ENCODE measurements around the gene ZNF28.
"Not testable (repeated sequence)": the region's sequence is repeated elsewhere in the genome, so short reads cannot be mapped to it uniquely, and the experiment has no call there.

ZNF28 gene

DNA sequence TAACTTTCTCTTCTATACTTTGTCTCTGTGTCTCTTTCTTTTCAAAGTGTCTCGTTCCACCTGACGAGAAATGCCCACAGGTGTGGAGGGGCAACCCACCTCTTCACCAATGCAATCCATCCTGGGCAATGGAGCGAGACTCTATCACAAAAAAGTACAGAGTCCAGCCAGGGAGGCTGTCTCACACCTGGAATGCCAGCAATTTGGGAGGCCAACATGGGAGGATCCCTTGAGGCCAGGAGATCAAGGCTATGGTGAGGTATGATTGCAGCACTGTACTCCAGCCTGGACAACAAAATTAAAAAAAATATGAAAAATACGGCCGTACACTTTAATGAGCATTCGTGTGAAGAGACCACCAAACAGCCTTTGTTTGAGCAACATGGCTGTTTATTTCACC lies 32.0 kb downstream of the ZNF28 start:
- H3K4me2 ChIP-seq (ENCODE audit: low read length) = no peak overlapping the region
- H3K9me3 ChIP-seq (ENCODE audit: control insufficient read depth, low read length) = no peaks in the 10 kb centered on the region
- no peaks in the 10 kb centered on the region for H3K4me1 ChIP-seq
- H3K36me3 ChIP-seq (ENCODE audit: control insufficient read depth, insufficient read depth, low read length) = no peaks in the 10 kb centered on the region
- no peaks in the 10 kb centered on the region for H3K27me3 ChIP-seq (ENCODE audit: control insufficient read depth, insufficient read depth, low read length)
- no peak overlapping the region for H3K4me3 ChIP-seq (ENCODE audit: low read depth, low read length)
- H2AFZ ChIP-seq = no peak overlapping the region
- no peak overlapping the region for H3K9ac ChIP-seq
- TF ChIP-seq, protein P1, sequence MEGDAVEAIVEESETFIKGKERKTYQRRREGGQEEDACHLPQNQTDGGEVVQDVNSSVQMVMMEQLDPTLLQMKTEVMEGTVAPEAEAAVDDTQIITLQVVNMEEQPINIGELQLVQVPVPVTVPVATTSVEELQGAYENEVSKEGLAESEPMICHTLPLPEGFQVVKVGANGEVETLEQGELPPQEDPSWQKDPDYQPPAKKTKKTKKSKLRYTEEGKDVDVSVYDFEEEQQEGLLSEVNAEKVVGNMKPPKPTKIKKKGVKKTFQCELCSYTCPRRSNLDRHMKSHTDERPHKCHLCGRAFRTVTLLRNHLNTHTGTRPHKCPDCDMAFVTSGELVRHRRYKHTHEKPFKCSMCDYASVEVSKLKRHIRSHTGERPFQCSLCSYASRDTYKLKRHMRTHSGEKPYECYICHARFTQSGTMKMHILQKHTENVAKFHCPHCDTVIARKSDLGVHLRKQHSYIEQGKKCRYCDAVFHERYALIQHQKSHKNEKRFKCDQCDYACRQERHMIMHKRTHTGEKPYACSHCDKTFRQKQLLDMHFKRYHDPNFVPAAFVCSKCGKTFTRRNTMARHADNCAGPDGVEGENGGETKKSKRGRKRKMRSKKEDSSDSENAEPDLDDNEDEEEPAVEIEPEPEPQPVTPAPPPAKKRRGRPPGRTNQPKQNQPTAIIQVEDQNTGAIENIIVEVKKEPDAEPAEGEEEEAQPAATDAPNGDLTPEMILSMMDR (IDR thresholded peaks at IDR 0.05) = no peak
- H3K27ac ChIP-seq = no peak overlapping the region
- H3K79me2 ChIP-seq = no peaks in the 10 kb centered on the region

DNA sequence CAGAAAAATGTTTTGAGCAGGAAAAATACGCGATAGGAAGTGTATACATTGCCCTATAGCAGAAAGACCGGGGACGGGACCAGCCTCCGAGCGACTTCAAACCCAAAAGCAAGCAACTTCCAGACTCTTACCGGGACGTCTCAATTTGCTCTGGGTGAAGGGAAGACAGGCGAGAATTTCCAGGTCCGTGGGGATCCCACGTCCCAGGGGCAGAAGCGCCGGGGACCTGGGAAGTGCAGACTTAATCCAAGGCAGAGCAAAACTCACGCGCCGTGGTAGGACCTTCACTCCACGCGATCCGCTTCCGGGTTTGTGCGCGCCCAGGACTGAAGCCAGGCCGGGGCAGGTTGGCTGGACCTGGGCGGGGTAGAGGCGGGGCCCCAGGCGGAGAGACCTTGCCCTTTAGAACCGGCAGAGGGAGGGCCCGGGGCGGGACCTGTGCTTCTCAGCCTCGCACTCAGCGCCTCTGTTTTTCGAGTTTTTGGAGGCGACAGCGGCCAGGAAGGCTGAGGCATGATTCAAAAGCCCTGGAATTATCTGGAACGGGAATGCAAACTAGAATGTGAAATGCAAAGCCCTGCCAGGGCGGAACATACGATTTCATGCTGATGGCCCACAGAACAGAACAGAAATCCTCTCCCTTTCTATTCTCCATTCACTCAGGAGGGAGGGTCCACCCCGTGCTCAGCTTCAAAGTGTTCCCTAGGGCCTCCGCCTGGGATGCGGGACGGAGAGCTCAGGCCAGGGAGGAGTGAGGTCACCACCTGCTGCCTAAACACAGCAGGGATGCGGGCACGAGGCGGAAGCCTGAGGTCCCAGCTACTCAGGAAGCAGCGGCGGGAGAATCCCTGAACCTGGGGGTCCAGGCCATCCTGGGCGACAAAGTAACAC lies 34.7 kb downstream of the ZNF28 start, which contains the start of gene ZNF600:
ZNF600 (minus strand) TSS at position 328 of the 891 bp plus-strand sequence. CDS start 7,903 bp downstream, outside the sequence.
- not testable (repeated sequence) for H3K79me2 ChIP-seq; H3K27me3 ChIP-seq (ENCODE audit: control insufficient read depth, insufficient read depth, low read length); H3K36me3 ChIP-seq (ENCODE audit: control insufficient read depth, insufficient read depth, low read length); H3K9me3 ChIP-seq (ENCODE audit: control insufficient read depth, low read length); H3K4me1 ChIP-seq
- Histone ChIP-seq H3K9ac (peak within 1 kb of the TSS; percentile 11), H3K4me2 (ENCODE audit: low read length) (peak within 1 kb of the TSS; percentile 89), H3K27ac (peak within 1 kb of the TSS; percentile 59), H3K4me3 (ENCODE audit: low read depth, low read length) (peak within 1 kb of the TSS; percentile 67), H2AFZ (peak within 1 kb of the TSS; percentile 83)

DNA sequence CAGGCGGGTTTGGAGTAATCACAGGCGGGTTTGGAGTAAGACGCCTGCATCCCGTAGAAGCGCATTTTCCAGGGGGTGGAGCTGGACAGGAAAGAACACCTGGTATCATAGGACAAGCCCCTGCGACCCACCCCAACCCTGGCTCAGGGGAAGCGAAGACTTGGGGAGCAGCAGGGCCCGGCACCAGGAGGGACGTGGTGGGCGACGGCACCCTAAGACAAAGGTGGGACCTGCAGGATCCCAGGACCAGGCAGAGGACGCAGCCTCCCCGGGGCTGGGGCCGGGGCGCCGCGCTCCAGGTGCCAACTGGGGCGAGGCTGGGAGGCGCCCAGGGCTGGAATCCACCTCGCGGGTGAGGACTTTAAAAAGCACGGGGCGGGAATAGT lies 35.4 kb downstream of the ZNF28 start:
- Histone ChIP-seq H3K27me3 (ENCODE audit: control insufficient read depth, insufficient read depth, low read length) (no peaks in the 10 kb centered on the region), H2AFZ (peak overlapping the region; percentile 83), H3K79me2 (no peaks in the 10 kb centered on the region), H3K36me3 (ENCODE audit: control insufficient read depth, insufficient read depth, low read length) (no peaks in the 10 kb centered on the region), H3K9ac (peak overlapping the region; percentile 11), H3K27ac (peak overlapping the region; percentile 29), H3K4me3 (ENCODE audit: low read depth, low read length) (peak overlapping the region; percentile 67), H3K9me3 (ENCODE audit: control insufficient read depth, low read length) (no peaks in the 10 kb centered on the region), H3K4me2 (ENCODE audit: low read length) (peak overlapping the region; percentile 89), H3K4me1 (no peaks in the 10 kb centered on the region)
- TF ChIP-seq, protein P1 (IDR thresholded peaks at IDR 0.05) = no peak

DNA sequence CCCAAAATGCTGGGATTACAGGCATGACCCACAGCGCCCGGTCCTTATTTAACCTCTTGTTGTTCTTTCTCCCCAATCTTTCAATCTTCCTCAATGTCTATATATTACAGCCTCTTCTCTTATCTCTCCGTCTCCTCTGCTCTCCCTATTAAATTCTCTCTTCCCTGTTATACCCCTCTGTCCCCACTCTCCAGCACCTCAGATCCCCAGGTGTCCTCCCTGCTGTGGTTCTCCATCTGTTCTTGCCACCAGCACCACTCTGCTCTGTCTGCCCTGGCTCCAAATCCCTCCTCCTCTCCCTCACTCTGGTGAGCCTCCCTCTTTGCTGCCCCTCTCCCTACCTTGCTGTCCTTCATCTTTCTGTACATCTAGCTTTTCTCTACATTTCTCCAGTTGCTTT lies 35.9 kb downstream of the ZNF28 start:
- no peaks in the 10 kb centered on the region for H3K36me3 ChIP-seq (ENCODE audit: control insufficient read depth, insufficient read depth, low read length)
- no peaks in the 10 kb centered on the region for H3K4me1 ChIP-seq
- TF ChIP-seq, protein P1 (IDR thresholded peaks at IDR 0.05) = no peak
- no peaks in the 10 kb centered on the region for H3K27me3 ChIP-seq (ENCODE audit: control insufficient read depth, insufficient read depth, low read length)
- no peaks in the 10 kb centered on the region for H3K9me3 ChIP-seq (ENCODE audit: control insufficient read depth, low read length)
- no peak overlapping the region for H2AFZ ChIP-seq
- H3K9ac ChIP-seq = no peak overlapping the region
- no peaks in the 10 kb centered on the region for H3K79me2 ChIP-seq
- H3K27ac ChIP-seq = no peak overlapping the region
- H3K4me3 ChIP-seq (ENCODE audit: low read depth, low read length) = peak overlapping the region; percentile 67
- no peak overlapping the region for H3K4me2 ChIP-seq (ENCODE audit: low read length)

DNA sequence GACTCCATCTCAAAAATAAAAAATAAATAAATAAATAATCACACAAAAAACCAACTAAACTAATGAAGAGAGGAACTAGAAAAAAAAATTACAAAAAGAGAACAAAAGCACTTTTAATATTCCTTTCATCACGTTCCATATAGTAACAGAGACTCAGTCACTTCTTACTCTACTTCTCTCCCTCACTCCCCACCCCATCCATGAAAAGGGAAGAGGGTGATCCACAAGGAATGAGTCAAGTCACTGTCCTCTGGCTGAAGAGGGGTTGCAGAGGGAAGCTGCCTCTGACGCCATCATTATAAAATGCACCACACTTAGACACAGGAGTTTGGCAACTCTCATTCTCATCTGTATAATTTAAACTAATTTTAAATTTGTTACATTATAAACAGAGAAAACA lies 38.6 kb downstream of the ZNF28 start:
- not testable (repeated sequence) for H3K9ac ChIP-seq; H2AFZ ChIP-seq; H3K4me2 ChIP-seq (ENCODE audit: low read length); H3K79me2 ChIP-seq; H3K27me3 ChIP-seq (ENCODE audit: control insufficient read depth, insufficient read depth, low read length); H3K4me1 ChIP-seq; H3K36me3 ChIP-seq (ENCODE audit: control insufficient read depth, insufficient read depth, low read length); H3K27ac ChIP-seq; H3K4me3 ChIP-seq (ENCODE audit: low read depth, low read length); H3K9me3 ChIP-seq (ENCODE audit: control insufficient read depth, low read length)

Measured in parathyroid adenoma (tissue), 2 donors.